Chondrocyte (in vitro differentiated cells): ENCODE results near the gene CABP1. TPM values are rescaled to one million over a fixed set of nuclear protein-coding genes. Genes with fewer than 3 reads are reported as not detected.

Experiments
- DNase-seq: peaks from one replicate; pipeline ENCODE4 v3.0.0; 2021; ENCODE audit warnings: mixed read lengths, low spot score
- H3K27ac Mint-ChIP-seq: one replicate; pipeline ENCODE4 v1.8.0; 2021; ENCODE audit warnings: mild to moderate bottlenecking, moderate library complexity, mixed read lengths; ENCODE audit not compliant: unreplicated experiment
- H3K27me3 Mint-ChIP-seq: 2 replicates; pipeline ENCODE4 v1.8.0; 2021; ENCODE audit warnings: low read depth, mixed read lengths
- H3K36me3 Mint-ChIP-seq: 2 replicates; pipeline ENCODE4 v1.8.0; 2021; ENCODE audit warnings: low read depth, mixed read lengths
- H3K4me1 Mint-ChIP-seq: 2 replicates; pipeline ENCODE4 v1.8.0; 2021; ENCODE audit warnings: low read depth, mild to moderate bottlenecking, mixed read lengths
- H3K4me3 Mint-ChIP-seq: one replicate; pipeline ENCODE4 v1.8.0; 2021; ENCODE audit warnings: mild to moderate bottlenecking, moderate library complexity, mixed read lengths; ENCODE audit not compliant: unreplicated experiment
- H3K9me3 Mint-ChIP-seq: 2 replicates; pipeline ENCODE4 v1.8.0; 2021; ENCODE audit warnings: low read depth, mixed read lengths
- total RNA-seq: library from RNA; stranded (reverse); gene quantifications from 3 replicates; pipeline ENCODE4 v1.2.1, GENCODE V29; 2021
- TF ChIP-seq, protein P1 (sequence below): fragments of 200-600 bp; sonication (generic); IDR thresholded peaks from 2 replicates; pipeline ENCODE4 v1.5.0; 2021; ENCODE audit warnings: antibody characterized with exemption, mild to moderate bottlenecking, moderate library complexity

CABP1 gene
- total RNA-seq, 1 donor from 2014 or later, result not detected

DNA sequence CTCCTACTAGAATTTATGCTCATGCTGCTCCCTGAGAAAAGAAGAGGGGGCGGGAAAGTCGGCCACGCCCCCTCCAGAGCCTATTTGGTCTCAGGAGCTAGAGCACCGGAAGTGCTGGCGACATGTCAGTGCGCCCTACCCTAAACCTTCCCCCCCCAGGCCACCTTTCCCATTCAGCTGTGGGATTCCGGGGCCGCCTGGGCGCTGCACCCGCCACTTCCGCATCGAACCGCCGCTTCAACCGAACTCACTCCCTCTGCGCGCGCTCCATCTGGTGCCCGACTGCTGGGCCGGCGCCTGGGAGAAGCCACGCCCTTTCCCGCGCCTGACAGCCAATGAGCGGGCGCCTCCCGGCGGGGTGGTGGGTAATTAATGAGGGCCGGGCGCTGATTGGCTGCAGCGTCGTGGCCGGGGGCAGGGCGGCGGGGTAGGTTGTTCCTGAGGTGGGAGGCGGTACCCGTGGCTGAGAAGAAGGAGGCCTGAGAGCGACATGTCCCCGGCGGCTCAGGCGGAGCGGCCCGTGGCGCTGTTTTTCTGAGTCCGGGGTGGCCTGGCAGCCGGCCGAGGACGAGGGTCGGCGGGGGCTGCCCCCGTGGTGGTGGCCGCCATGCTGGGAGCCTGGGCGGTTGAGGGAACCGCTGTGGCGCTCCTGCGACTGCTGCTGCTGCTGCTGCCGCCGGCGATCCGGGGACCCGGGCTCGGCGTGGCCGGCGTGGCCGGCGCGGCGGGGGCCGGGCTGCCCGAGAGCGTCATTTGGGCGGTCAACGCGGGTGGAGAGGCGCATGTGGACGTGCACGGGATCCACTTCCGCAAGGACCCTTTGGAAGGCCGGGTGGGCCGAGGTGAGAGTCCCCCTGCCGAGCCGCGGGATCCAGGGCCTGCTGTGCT lies 46.5 kb downstream of the CABP1 start, which contains the start of gene MLEC:
TSS of gene MLEC (plus strand) at position 460 of the 888 bp plus-strand sequence. CDS start at position 608, 148 bp downstream.
- peak within 1 kb of the TSS; percentile 97 for H3K27ac Mint-ChIP-seq
- peaks cover 37% of the 10 kb centered on the region for H3K4me1 Mint-ChIP-seq
- H3K36me3 Mint-ChIP-seq, result no peaks in the 10 kb centered on the region

GRCh38 chr12:120687578-120688289 lies 47.3 kb downstream of the CABP1 start:
- TF ChIP-seq, protein P1, sequence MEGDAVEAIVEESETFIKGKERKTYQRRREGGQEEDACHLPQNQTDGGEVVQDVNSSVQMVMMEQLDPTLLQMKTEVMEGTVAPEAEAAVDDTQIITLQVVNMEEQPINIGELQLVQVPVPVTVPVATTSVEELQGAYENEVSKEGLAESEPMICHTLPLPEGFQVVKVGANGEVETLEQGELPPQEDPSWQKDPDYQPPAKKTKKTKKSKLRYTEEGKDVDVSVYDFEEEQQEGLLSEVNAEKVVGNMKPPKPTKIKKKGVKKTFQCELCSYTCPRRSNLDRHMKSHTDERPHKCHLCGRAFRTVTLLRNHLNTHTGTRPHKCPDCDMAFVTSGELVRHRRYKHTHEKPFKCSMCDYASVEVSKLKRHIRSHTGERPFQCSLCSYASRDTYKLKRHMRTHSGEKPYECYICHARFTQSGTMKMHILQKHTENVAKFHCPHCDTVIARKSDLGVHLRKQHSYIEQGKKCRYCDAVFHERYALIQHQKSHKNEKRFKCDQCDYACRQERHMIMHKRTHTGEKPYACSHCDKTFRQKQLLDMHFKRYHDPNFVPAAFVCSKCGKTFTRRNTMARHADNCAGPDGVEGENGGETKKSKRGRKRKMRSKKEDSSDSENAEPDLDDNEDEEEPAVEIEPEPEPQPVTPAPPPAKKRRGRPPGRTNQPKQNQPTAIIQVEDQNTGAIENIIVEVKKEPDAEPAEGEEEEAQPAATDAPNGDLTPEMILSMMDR, result no peak
- H3K36me3 Mint-ChIP-seq, result no peaks in the 10 kb centered on the region
- peak overlapping the region; percentile 85 for H3K27ac Mint-ChIP-seq
- no peaks in the 10 kb centered on the region for H3K27me3 Mint-ChIP-seq
- peak overlapping the region; percentile 80 for H3K4me3 Mint-ChIP-seq
- H3K4me1 Mint-ChIP-seq, result peaks cover 45% of the 10 kb centered on the region
- H3K9me3 Mint-ChIP-seq, result no peaks in the 10 kb centered on the region
- DNase-seq, result no peak

More for the DNA sequence above, 46.5 kb downstream of the CABP1 start, which contains the start of gene MLEC:
- Mint-ChIP-seq H3K9me3 (no peaks in the 10 kb centered on the region), H3K27me3 (no peaks in the 10 kb centered on the region), H3K4me3 (peak within 1 kb of the TSS; percentile 89)
- TF ChIP-seq, protein P1, result peak; percentile 50
- peak; percentile 99 for DNase-seq

- Mint-ChIP-seq H3K4me3 (peak overlapping the region; percentile 80), H3K27me3 (no peaks in the 10 kb centered on the region), H3K9me3 (no peaks in the 10 kb centered on the region), H3K27ac (peak overlapping the region; percentile 85), H3K36me3 (peaks cover 1% of the 10 kb centered on the region), H3K4me1 (peaks cover 51% of the 10 kb centered on the region)
- no peak for DNase-seq
- TF ChIP-seq, protein P1, result no peak
Measured at GRCh38 chr12:120688527-120689071, 48.2 kb downstream of the CABP1 start.

- no peaks in the 10 kb centered on the region for H3K27me3 Mint-ChIP-seq
- no peak for DNase-seq
- no peaks in the 10 kb centered on the region for H3K9me3 Mint-ChIP-seq
- peak overlapping the region; percentile 80 for H3K4me3 Mint-ChIP-seq
- H3K36me3 Mint-ChIP-seq, result peaks cover 4% of the 10 kb centered on the region
- TF ChIP-seq, protein P1, result no peak
- H3K27ac Mint-ChIP-seq, result peak overlapping the region; percentile 85
- peaks cover 51% of the 10 kb centered on the region for H3K4me1 Mint-ChIP-seq
Measured at GRCh38 chr12:120689397-120690082, 49.1 kb downstream of the CABP1 start.
